HG02763 (cell line): ENCODE measurements around the gene NEK11.
"Not testable (repeated sequence)": the region's sequence is repeated elsewhere in the genome, so short reads cannot be mapped to it uniquely, and the experiment has no call there.

ENCODE experiments used
- ATAC-seq: cut with Tn5 transposase; IDR thresholded peaks from one replicate; pipeline ENCODE4 v1.9.1; 2021; ENCODE audit warnings: mild to moderate bottlenecking, moderate library complexity; ENCODE audit not compliant: unreplicated experiment

The NEK11 gene

DNA sequence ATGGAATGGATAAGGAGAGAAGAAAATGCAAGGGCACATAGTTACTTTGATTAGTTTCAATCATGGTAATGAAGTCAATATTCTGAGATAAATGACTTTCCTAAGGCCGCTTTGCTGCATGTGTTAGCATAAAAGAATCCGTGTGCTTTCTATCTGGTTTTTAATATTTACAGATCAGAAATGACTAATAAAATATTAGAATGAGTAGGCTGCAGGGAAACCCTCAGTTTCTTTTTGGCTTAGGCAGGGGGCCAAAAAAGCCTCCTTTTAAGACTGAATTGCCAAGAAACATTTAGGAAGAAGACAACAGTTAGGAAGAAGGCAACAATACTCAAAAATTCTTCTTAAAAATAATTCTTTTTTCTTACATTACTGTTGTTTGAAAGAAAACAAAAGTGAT, 11.6 kb downstream of the NEK11 start:
- ATAC-seq = no peak

- not testable (repeated sequence) for ATAC-seq
These were observed 15.8 kb downstream of the NEK11 start for GRCh38 chr3:131042271-131042985.

GRCh38 chr3:131047582-131047981, 20.9 kb downstream of the NEK11 start:
- no peak for ATAC-seq

- ATAC-seq = no peak
These were observed 21.4 kb downstream of the NEK11 start for GRCh38 chr3:131048030-131048429.

GRCh38 chr3:131050001-131050400, 23.3 kb downstream of the NEK11 start:
- ATAC-seq = no peak

- ATAC-seq = no peak
These were observed 26.6 kb downstream of the NEK11 start for GRCh38 chr3:131053043-131053859.

DNA sequence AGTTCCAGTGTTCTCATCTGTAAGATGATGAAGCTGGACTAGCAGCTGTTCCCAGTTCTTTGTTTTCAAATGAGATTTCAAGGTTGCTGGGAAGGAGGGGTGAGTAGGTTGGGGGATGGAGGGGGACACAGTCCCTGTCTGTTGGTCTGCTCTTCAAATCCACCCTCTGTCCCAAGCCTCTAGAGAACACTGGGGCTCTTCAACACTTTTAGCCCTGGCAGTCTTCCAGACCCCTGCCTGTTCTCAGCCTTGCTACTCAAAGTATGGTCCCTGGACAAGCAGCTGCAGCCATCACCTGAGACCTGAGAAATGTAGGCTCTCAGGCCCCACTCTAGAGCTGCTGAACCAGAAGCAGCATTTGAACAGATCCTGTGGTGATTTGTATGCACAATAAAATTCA, 41.3 kb downstream of the NEK11 start:
- no peak for ATAC-seq

DNA sequence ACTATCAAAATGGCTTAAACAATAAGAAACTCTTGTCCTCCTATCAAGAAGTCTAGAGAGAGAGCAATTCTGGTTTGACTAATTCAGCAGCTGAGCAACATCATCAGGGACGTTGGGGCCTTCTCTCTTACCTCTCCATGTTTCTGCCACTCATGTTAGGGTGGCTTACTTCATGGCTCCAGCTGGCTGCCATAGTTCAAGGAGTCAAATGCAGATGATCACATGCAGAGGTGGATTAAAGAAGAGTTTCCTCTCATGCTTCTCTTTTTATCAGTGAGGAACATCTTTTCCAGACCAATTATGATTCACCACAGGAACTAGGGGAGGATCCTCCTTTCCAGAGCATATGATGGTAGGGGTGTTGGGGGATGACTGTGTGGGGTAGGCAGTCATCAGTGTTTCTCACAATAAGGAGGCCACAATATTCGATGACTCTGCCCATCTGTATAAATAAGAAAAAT, 45.5 kb downstream of the NEK11 start:
- ATAC-seq = no peak

- no peak for ATAC-seq
These were observed 46.2 kb downstream of the NEK11 start for GRCh38 chr3:131072845-131073244.

GRCh38 chr3:131075632-131076328, 49.1 kb downstream of the NEK11 start:
- ATAC-seq = no peak

GRCh38 chr3:131077904-131078303, 51.2 kb downstream of the NEK11 start:
- ATAC-seq = no peak

DNA sequence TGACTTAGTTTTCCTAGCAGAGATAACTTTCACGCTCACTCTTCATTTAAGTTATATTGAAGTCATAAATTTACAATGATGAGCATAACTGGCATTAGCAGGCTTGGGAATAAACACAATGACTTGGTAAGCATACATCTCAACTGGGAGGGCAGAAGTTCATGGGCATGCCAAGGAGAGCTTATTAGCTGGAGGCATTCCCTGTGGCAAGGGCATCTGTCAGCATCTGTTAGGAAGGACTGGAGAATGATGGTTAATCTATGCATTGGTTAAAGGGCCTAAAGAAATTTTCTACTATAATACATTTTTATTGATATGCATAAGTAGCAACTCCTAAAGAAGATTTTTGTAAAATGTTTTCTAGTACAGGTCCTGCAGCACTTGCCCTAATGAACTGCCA, 52.4 kb downstream of the NEK11 start:
- ATAC-seq = no peak

DNA sequence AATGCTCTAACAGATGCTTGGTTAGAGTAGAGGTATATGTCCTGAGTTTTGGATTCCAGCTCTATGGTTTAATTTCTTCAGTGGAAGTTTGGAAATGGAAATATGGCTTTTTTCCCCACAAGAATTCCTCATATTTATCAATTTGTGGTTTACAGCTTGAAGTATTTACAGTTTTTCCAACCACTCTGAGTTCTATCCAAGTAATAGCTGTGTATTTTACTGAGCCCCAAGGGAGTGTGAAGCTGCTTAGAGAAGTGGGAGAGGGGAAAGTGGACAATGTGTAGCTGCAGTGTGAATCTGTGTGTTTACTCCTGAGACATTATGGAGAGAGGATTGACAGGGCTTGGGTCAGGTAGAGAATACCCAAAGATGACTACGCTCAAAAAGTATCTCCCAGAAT, 54.5 kb downstream of the NEK11 start:
- no peak for ATAC-seq

- no peak for ATAC-seq
These were observed 55.6 kb downstream of the NEK11 start for GRCh38 chr3:131082246-131082645.

DNA sequence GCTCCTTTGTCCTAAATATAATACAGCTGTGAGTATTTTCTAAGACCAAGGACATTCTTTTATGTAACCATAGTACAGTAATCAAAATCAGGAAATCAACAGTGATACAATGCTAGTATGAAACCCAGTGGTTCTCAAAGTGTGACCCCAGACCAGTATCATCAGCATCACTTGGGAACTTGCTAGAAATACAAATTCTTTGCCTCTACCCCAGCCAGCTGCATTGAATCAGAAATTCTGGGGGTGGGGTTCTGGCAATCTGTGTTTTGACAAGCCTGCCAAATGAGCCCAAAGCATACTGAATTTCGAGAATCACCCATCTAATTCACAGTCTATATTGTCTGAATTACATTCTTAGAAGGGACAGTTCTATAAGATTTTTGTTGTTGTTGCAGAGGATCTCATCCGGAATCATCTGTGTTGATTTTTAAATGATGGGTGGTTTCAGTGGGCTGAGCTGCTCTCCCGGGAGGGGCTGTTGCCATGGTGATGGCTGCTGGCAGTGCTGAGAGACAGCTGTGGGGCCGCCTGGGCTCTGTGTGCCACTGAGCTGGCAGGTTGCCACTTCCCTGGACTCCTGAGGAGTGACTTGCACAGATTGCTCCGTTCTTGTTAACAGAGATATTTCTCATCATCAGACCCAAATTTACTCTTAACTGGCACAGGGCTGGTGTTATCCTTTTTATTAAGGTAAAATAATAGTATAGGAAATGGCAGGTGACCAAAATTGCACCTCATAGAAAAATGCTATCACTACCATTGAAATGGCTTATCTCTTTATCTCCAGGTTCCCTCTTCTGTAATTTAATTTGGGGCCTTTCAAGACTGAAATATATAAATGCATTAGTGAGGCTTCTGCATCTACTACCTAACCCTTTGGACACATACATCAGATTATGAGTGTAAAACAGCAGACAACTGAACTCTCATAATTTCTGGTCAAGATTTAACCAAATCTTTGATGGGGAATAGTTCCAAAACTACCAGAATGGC, 56.5 kb downstream of the NEK11 start:
- ATAC-seq = no peak

DNA sequence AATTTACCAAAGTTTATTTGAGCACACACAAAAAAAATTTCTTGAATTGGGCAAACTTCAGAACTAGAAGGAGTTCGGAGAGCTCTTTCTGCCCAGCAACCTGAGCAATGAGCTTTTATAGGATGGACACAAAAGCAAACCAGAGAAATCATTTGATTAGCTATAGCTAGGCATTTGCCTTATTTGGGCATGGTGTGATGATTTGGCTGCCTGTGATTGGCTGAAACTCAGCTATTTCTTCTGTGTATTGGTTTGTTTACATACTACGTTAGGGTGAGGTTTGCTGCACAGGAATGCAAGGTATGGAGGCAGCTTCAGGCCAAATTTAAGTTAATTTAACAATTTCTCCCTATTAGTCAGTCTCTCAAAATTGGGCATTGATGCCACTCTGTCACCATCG, 65.1 kb downstream of the NEK11 start:
- ATAC-seq = no peak

DNA sequence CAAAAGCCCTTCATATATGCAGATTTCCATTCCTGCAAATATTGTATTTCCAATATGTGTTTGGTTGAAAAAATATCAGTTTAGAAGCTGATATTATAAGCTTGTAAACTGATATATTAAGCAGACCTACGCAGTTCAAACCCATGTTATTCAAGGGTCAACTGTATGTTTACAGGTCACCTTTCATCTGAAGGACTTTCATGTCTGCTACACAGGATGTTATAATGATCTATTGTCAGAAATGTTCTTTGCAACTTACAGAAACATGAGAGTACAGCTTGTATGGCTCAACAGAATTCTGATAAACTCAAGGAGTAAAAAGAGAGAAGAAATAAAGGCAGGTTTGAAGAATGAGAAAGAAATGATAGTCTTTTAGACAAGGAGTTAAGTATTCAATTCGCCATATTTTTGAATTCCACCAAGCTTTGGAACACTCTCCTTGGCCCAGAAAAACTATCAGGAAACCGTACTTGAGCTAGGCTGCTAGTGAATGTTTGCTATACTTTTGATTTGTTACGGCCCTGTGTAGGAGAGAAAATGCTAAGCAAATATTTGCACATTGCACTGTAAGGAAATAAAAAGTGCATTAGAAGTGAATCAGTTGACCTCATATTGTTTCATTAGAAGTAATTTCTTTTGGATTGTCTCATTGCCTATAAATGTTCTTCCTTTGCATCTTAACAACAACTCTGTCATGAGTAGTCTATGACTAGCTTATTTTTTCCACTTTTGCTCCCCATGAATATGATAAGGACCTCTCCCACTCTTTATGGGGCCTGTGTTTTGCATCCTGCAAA, 81.2 kb downstream of the NEK11 start:
- no peak for ATAC-seq

- no peak for ATAC-seq
These were observed 82.5 kb downstream of the NEK11 start for GRCh38 chr3:131109156-131109555.

GRCh38 chr3:131110087-131110486, 83.4 kb downstream of the NEK11 start:
- ATAC-seq = no peak

DNA sequence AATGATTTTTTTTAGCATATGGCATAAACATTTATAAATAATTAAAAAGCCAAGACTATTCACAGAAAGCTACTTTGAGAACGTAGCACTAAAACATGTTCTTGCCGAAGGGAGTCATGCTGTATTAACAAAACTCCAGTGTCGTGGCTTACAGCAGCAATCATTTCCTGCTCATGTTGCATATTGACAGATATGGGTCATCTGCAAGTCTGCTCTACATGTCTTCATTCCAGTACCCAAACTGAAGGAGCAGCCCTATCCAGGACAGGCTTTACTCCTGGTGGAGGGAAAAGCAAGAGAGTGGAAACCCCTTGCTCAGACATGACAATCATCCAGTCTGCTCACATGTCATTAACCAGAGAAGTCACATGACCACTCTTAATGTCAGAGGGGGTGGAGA, 87.6 kb downstream of the NEK11 start:
- no peak for ATAC-seq
